Renal cortex interstitium (tissue), 11 donors: ENCODE measurements around the gene VAV2. TPM values are rescaled to one million over a fixed set of nuclear protein-coding genes. Genes with fewer than 3 reads are reported as not detected.
"Not testable (repeated sequence)": the region's sequence is repeated elsewhere in the genome, so short reads cannot be mapped to it uniquely, and the experiment has no call there.

Experiments
- DNase-seq, 11 donors: peaks; one replicate each; pipeline ENCODE4 v3.0.0-alpha.2; 2013; ENCODE audit warnings: low read depth in 9 of 11, low spot score in 4 of 11; ENCODE audit errors: extremely low read depth in 1 of 11
- polyA plus RNA-seq, 3 donors: library from polyadenylated mRNA; unstranded; fragments of 120-200 nt; gene quantifications; one replicate each; pipeline ENCODE4 v1.2.1, GENCODE V29; 2013; ENCODE audit not compliant: insufficient read length in 3 of 3

The VAV2 gene
- polyA plus RNA-seq, 3 donors: 37.2 to 66.2 (median 40.4) TPM

- DNase-seq: no peak
These were observed 228.6 kb downstream of the VAV2 start for GRCh38 chr9:133763272-133764183.

- DNase-seq: no peak
These were observed 229.4 kb downstream of the VAV2 start for GRCh38 chr9:133762488-133763271.

- no peak for DNase-seq
These were observed 230.4 kb downstream of the VAV2 start for GRCh38 chr9:133761641-133762248.

- no peak for DNase-seq
These were observed 231.3 kb downstream of the VAV2 start for GRCh38 chr9:133760713-133761290.

- DNase-seq: no peak
These were observed 232.2 kb downstream of the VAV2 start for GRCh38 chr9:133759946-133760345.

- DNase-seq: no peak
These were observed 232.8 kb downstream of the VAV2 start for GRCh38 chr9:133759146-133759900.

GRCh38 chr9:133758228-133758627 lies 233.9 kb downstream of the VAV2 start:
- DNase-seq: no peak

- no peak for DNase-seq
These were observed 237.4 kb downstream of the VAV2 start for GRCh38 chr9:133754688-133755227.

GRCh38 chr9:133754187-133754586 lies 237.9 kb downstream of the VAV2 start:
- DNase-seq: no peak

GRCh38 chr9:133752739-133753446 lies 239.2 kb downstream of the VAV2 start:
- DNase-seq: no peak

- DNase-seq: no peak
These were observed 241.0 kb downstream of the VAV2 start for GRCh38 chr9:133750982-133751649.

GRCh38 chr9:133747309-133747708 lies 244.8 kb downstream of the VAV2 start:
- DNase-seq: no peak

GRCh38 chr9:133744528-133744927 lies 247.6 kb downstream of the VAV2 start:
- DNase-seq: not testable (repeated sequence)

- peak in 10 of 11 donors; percentile 38 to 74 (median 53) for DNase-seq
These were observed 249.2 kb downstream of the VAV2 start for GRCh38 chr9:133742849-133743444.

- no peak for DNase-seq
These were observed 249.9 kb downstream of the VAV2 start for GRCh38 chr9:133742251-133742650.

GRCh38 chr9:133741716-133742115 lies 250.4 kb downstream of the VAV2 start:
- DNase-seq: no peak

GRCh38 chr9:133740911-133741310 lies 251.2 kb downstream of the VAV2 start:
- no peak for DNase-seq
